RWPE1 (cell line): ENCODE data around the gene MFAP5.

Source experiments
- CTCF ChIA-PET: fragments of 350-600 bp; sonication (Branson Sonifier 250); formaldehyde crosslinking; extraction: SDS; loops from one replicate; lab custom pipeline; 2021; lab: Yijun Ruan, JAX
- POLR2A ChIA-PET: fragments of 400-600 bp; formaldehyde crosslinking; extraction: SDS; loops from one replicate; lab custom pipeline; 2020; ENCODE audit warnings: antibody characterized with exemption; ENCODE audit not compliant: low non-redundant PET; lab: Yijun Ruan, JAX
- DNase-seq: peaks from one replicate; pipeline ENCODE4 v3.0.0; 2012; ENCODE audit warnings: low spot score
- H3K27ac ChIP-seq: fragments of 450-650 bp; 2 replicates; pipeline ENCODE4 v1.5.1; 2017
- CTCF ChIP-seq: fragments of 450-650 bp; conservative IDR thresholded peaks from 2 replicates; pipeline ENCODE4 v1.5.1; 2017; ENCODE audit warnings: low read depth, mild to moderate bottlenecking

MFAP5 gene

GRCh38 chr12:8677362-8677761 lies 14.7 kb upstream of the MFAP5 start:
- ChIA-PET POLR2A (no interaction called here), CTCF (interaction anchor here (0.7 kb wide), 1 partner anchor 57 kb away, joined by 3 read pairs; no protein-coding TSS in a partner anchor)
- TF ChIP-seq CTCF, result no peak
- no peak for DNase-seq
- no peak overlapping the region for H3K27ac ChIP-seq

- POLR2A ChIA-PET, result no interaction called here
- no peak for DNase-seq
- no peak for TF ChIP-seq CTCF
- H3K27ac ChIP-seq, result no peak overlapping the region
- CTCF ChIA-PET, result interaction anchor here (0.6 to 1.0 kb wide), 3 partner anchors 25 to 209 kb away, joined by 3 to 4 read pairs (median 3); no protein-coding TSS in a partner anchor
Measured at GRCh38 chr12:8676651-8677050, 14.0 kb upstream of the MFAP5 start.

GRCh38 chr12:8675591-8676036 lies 13.0 kb upstream of the MFAP5 start:
- H3K27ac ChIP-seq, result no peak overlapping the region
- CTCF ChIA-PET, result interaction anchor here (0.6 kb wide), 3 partner anchors 232 to 374 kb away, joined by 3 to 8 read pairs (median 4); no protein-coding TSS in a partner anchor
- POLR2A ChIA-PET, result no interaction called here

GRCh38 chr12:8672381-8672780 lies 9.8 kb upstream of the MFAP5 start:
- no peak for DNase-seq
- no peak overlapping the region for H3K27ac ChIP-seq
- ChIA-PET POLR2A (no interaction called here), CTCF (no interaction called here)
- no peak for TF ChIP-seq CTCF

More at GRCh38 chr12:8675591-8676036, 13.0 kb upstream of the MFAP5 start:
- TF ChIP-seq CTCF, result no peak
- no peak for DNase-seq

GRCh38 chr12:8668441-8668840 lies 5.8 kb upstream of the MFAP5 start:
- POLR2A ChIA-PET, result no interaction called here
- CTCF ChIA-PET, result no interaction called here
- DNase-seq, result no peak
- H3K27ac ChIP-seq, result no peak overlapping the region
- no peak for TF ChIP-seq CTCF

GRCh38 chr12:8667270-8667669 lies 4.6 kb upstream of the MFAP5 start:
- no peak for TF ChIP-seq CTCF
- no peak for DNase-seq
- POLR2A ChIA-PET, result no interaction called here
- H3K27ac ChIP-seq, result no peak overlapping the region
- CTCF ChIA-PET, result no interaction called here
